CD4-positive, CD25-positive, alpha-beta regulatory T cell (primary cell): ENCODE data around the gene GSTM3. TPM values are rescaled to one million over a fixed set of nuclear protein-coding genes. Genes with fewer than 3 reads are reported as not detected.

Source experiments
- ATAC-seq, 2 donors: fragments of 150-1000 bp; cut with Tn5 transposase; one replicate each; pipeline ENCODE4 v1.10.0; 2021; ENCODE audit warnings: low read depth in 2 of 2, moderate number of reproducible peaks in 2 of 2, moderate library complexity in 1 of 2
- DNase-seq, 3 donors: peaks; one replicate each; pipeline versions ENCODE4 v3.0.0 to v3.0.0-alpha.2; 2012 to 2022; ENCODE audit warnings: mixed read lengths in 1 of 3
- H3K27ac ChIP-seq: one replicate; pipeline ENCODE4 v1.7.0; 2013; ENCODE audit warnings: mild to moderate bottlenecking, low read length; ENCODE audit not compliant: insufficient read depth, poor library complexity, severe bottlenecking
- H3K27me3 ChIP-seq: one replicate; pipeline ENCODE4 v1.7.0; 2013; ENCODE audit warnings: low read length; ENCODE audit not compliant: control insufficient read depth, insufficient read depth
- H3K36me3 ChIP-seq: one replicate; pipeline ENCODE4 v1.7.0; 2013; ENCODE audit warnings: mild to moderate bottlenecking, low read length, moderate library complexity; ENCODE audit not compliant: control insufficient read depth, insufficient read depth
- H3K4me1 ChIP-seq: 2 replicates; pipeline ENCODE4 v1.7.0; 2013; ENCODE audit warnings: mild to moderate bottlenecking, low read length; ENCODE audit not compliant: insufficient read depth, control insufficient read depth, poor library complexity, severe bottlenecking
- H3K4me3 ChIP-seq: one replicate; pipeline ENCODE4 v1.7.0; 2013; ENCODE audit warnings: low read depth, mild to moderate bottlenecking, low read length, moderate library complexity
- H3K9me3 ChIP-seq, 2 experiments: 1 replicate in 1 of 2; 2 replicates in 1 of 2; pipeline ENCODE4 v1.7.0; 2013; ENCODE audit warnings: low read length in 2 of 2, mild to moderate bottlenecking in 1 of 2, moderate library complexity in 1 of 2; ENCODE audit not compliant: control insufficient read depth in 2 of 2
- H3K27ac Mint-ChIP-seq, 3 donors: one replicate each; pipeline ENCODE4 v1.8.0; 2020 to 2022; ENCODE audit warnings: mild to moderate bottlenecking in 3 of 3, mixed read lengths in 3 of 3, moderate library complexity in 2 of 3
- H3K27me3 Mint-ChIP-seq: one replicate; pipeline ENCODE4 v1.8.0; 2022; ENCODE audit warnings: mild to moderate bottlenecking, mixed read lengths
- H3K36me3 Mint-ChIP-seq: one replicate; pipeline ENCODE4 v1.8.0; 2020; ENCODE audit warnings: mixed read lengths
- H3K4me1 Mint-ChIP-seq, 4 donors: one replicate each; pipeline ENCODE4 v1.8.0; 2020 to 2022; ENCODE audit warnings: mixed read lengths in 4 of 4, mild to moderate bottlenecking in 1 of 4
- H3K4me3 Mint-ChIP-seq, 4 donors: one replicate each; pipeline ENCODE4 v1.8.0; 2020 to 2022; ENCODE audit warnings: mild to moderate bottlenecking in 4 of 4, mixed read lengths in 4 of 4, moderate library complexity in 3 of 4
- H3K9me3 Mint-ChIP-seq, 7 donors: one replicate each; pipeline ENCODE4 v1.8.0; 2020 to 2022; ENCODE audit warnings: mixed read lengths in 7 of 7, mild to moderate bottlenecking in 3 of 7, moderate library complexity in 2 of 7
- polyA plus RNA-seq, 4 donors: library from polyadenylated mRNA; unstranded; fragments of 300-500 nt; fragmentation: Illumina TruSeq; gene quantifications; one replicate each; pipeline ENCODE4 v1.2.3, GENCODE V29; 2021
- total RNA-seq: library from RNA; stranded (reverse); gene quantifications from one replicate; pipeline ENCODE4 v1.2.3, GENCODE V29; 2022

The GSTM3 gene
- 5.3 TPM for total RNA-seq
- 10 to 100 TPM in 3 of 4 donors, 1 to 10 TPM in 1; 3.9 to 50.1 (median 48.7) TPM for polyA plus RNA-seq

GRCh38 chr1:109740615-109741373, at the start of gene GSTM3:
GSTM3 (minus strand) TSS chr1:109741038; CDS start chr1:109740287, 751 bp downstream.
- ATAC-seq: no peak
- H3K36me3 Mint-ChIP-seq: peaks cover 3% of the 10 kb centered on the region
- peaks cover 18% of the 10 kb centered on the region for H3K27me3 Mint-ChIP-seq

GRCh38 chr1:109790329-109790728, 49.5 kb upstream of the GSTM3 start:
- no peak for ATAC-seq
- H3K27ac ChIP-seq: peak overlapping the region; percentile 77
- H3K36me3 ChIP-seq: no peaks in the 10 kb centered on the region
- no peak overlapping the region for H3K4me3 ChIP-seq
- peak overlapping the region; percentile 91 to 93 (median 92) for H3K27ac Mint-ChIP-seq
- H3K9me3 ChIP-seq: no peaks in the 10 kb centered on the region
- no peaks in the 10 kb centered on the region for H3K36me3 Mint-ChIP-seq
- peaks cover 52% of the 10 kb centered on the region for H3K4me1 ChIP-seq
- H3K27me3 ChIP-seq: no peaks in the 10 kb centered on the region
- H3K27me3 Mint-ChIP-seq: no peaks in the 10 kb centered on the region
- H3K4me3 Mint-ChIP-seq: peak overlapping the region in 3 of 4 donors; percentile 56 to 73 (median 69)
- no peak for DNase-seq
- H3K4me1 Mint-ChIP-seq: peaks cover 0 to 83% (median 46%) of the 10 kb centered on the region in 4 donors
- no peaks in the 10 kb centered on the region for H3K9me3 Mint-ChIP-seq

More at GRCh38 chr1:109740615-109741373, at the start of gene GSTM3:
- H3K27ac Mint-ChIP-seq: peak within 1 kb of the TSS in 2 of 3 donors; percentile 17 to 92
- peaks cover 15% of the 10 kb centered on the region for H3K4me1 ChIP-seq
- no peak for DNase-seq
- no peaks in the 10 kb centered on the region for H3K9me3 Mint-ChIP-seq
- no peak within 1 kb of the TSS for H3K27ac ChIP-seq
- no peaks in the 10 kb centered on the region for H3K9me3 ChIP-seq
- H3K4me3 Mint-ChIP-seq: peak within 1 kb of the TSS; percentile 82 to 93 (median 87)
- peaks cover 7 to 22% (median 10%) of the 10 kb centered on the region in 4 donors for H3K4me1 Mint-ChIP-seq
- peaks cover 22% of the 10 kb centered on the region for H3K27me3 ChIP-seq
- H3K4me3 ChIP-seq: peak within 1 kb of the TSS; percentile 48
- peaks cover 2% of the 10 kb centered on the region for H3K36me3 ChIP-seq

GRCh38 chr1:109789551-109790180, 48.8 kb upstream of the GSTM3 start:
- ATAC-seq (no peak), DNase-seq (no peak)
- Histone ChIP-seq H3K27me3 (no peaks in the 10 kb centered on the region), H3K36me3 (no peaks in the 10 kb centered on the region), H3K4me3 (no peak overlapping the region), H3K9me3 (no peaks in the 10 kb centered on the region), H3K4me1 (peaks cover 52% of the 10 kb centered on the region), H3K27ac (peak overlapping the region; percentile 77)
- Mint-ChIP-seq H3K4me1 (peaks cover 0 to 78% (median 45%) of the 10 kb centered on the region in 4 donors), H3K4me3 (peak overlapping the region in 3 of 4 donors; percentile 33 to 56 (median 50)), H3K27me3 (no peaks in the 10 kb centered on the region), H3K9me3 (no peaks in the 10 kb centered on the region), H3K27ac (peak overlapping the region; percentile 91 to 93 (median 92)), H3K36me3 (no peaks in the 10 kb centered on the region)

GRCh38 chr1:109788695-109789521, 48.1 kb upstream of the GSTM3 start:
- H3K4me3 ChIP-seq: no peak overlapping the region
- no peaks in the 10 kb centered on the region for H3K27me3 ChIP-seq
- ATAC-seq (no peak), DNase-seq (no peak)
- Mint-ChIP-seq H3K4me1 (peaks cover 0 to 70% (median 43%) of the 10 kb centered on the region in 4 donors), H3K27ac (peak overlapping the region in 2 of 3 donors; percentile 91 to 92), H3K9me3 (no peaks in the 10 kb centered on the region), H3K4me3 (peak overlapping the region in 3 of 4 donors; percentile 3 to 50 (median 33)), H3K36me3 (no peaks in the 10 kb centered on the region), H3K27me3 (no peaks in the 10 kb centered on the region)
- no peaks in the 10 kb centered on the region for H3K36me3 ChIP-seq
- no peaks in the 10 kb centered on the region for H3K9me3 ChIP-seq
- peaks cover 48% of the 10 kb centered on the region for H3K4me1 ChIP-seq
- H3K27ac ChIP-seq: no peak overlapping the region

- peaks cover 39% of the 10 kb centered on the region for H3K4me1 ChIP-seq
- no peaks in the 10 kb centered on the region for H3K27me3 Mint-ChIP-seq
- no peaks in the 10 kb centered on the region for H3K9me3 ChIP-seq
- peaks cover 0 to 61% (median 35%) of the 10 kb centered on the region in 4 donors for H3K4me1 Mint-ChIP-seq
- no peaks in the 10 kb centered on the region for H3K36me3 Mint-ChIP-seq
- H3K27ac ChIP-seq: no peak overlapping the region
- H3K36me3 ChIP-seq: no peaks in the 10 kb centered on the region
- ATAC-seq (no peak), DNase-seq (no peak)
- peak overlapping the region in 1 of 3 donors; percentile 38 for H3K27ac Mint-ChIP-seq
- no peaks in the 10 kb centered on the region for H3K9me3 Mint-ChIP-seq
- no peak overlapping the region for H3K4me3 Mint-ChIP-seq
- no peak overlapping the region for H3K4me3 ChIP-seq
- H3K27me3 ChIP-seq: no peaks in the 10 kb centered on the region
Measured at GRCh38 chr1:109787845-109788601, 47.2 kb upstream of the GSTM3 start.

- peaks cover 0 to 54% (median 34%) of the 10 kb centered on the region in 4 donors for H3K4me1 Mint-ChIP-seq
- peak overlapping the region in 1 of 3 donors; percentile 76 for H3K27ac Mint-ChIP-seq
- Histone ChIP-seq H3K27ac (no peak overlapping the region), H3K9me3 (no peaks in the 10 kb centered on the region), H3K36me3 (no peaks in the 10 kb centered on the region), H3K27me3 (no peaks in the 10 kb centered on the region), H3K4me3 (no peak overlapping the region), H3K4me1 (peaks cover 36% of the 10 kb centered on the region)
- no peaks in the 10 kb centered on the region for H3K9me3 Mint-ChIP-seq
- H3K36me3 Mint-ChIP-seq: no peaks in the 10 kb centered on the region
- ATAC-seq (no peak), DNase-seq (no peak)
- peak overlapping the region in 1 of 4 donors; percentile 26 for H3K4me3 Mint-ChIP-seq
- no peaks in the 10 kb centered on the region for H3K27me3 Mint-ChIP-seq
Measured at GRCh38 chr1:109787211-109787844, 46.5 kb upstream of the GSTM3 start.
